Putamen (tissue), 1 donor: Measurements from ENCODE around the gene MGMT.

Experiments
- DNase-seq: peaks from one replicate; pipeline ENCODE4 v3.0.0-alpha.2; 2016; ENCODE audit warnings: low spot score

Gene MGMT

GRCh38 chr10:129593953-129594352 is 126.9 kb downstream of the MGMT start:
- DNase-seq: no peak

GRCh38 chr10:129594811-129595210 is 127.8 kb downstream of the MGMT start:
- no peak for DNase-seq

GRCh38 chr10:129598413-129598812 is 131.4 kb downstream of the MGMT start:
- no peak for DNase-seq

- DNase-seq: no peak
These were observed 132.1 kb downstream of the MGMT start for GRCh38 chr10:129599160-129599559.

GRCh38 chr10:129601737-129602136 is 134.7 kb downstream of the MGMT start:
- DNase-seq: no peak

- no peak for DNase-seq
These were observed 136.0 kb downstream of the MGMT start for GRCh38 chr10:129602938-129603535.

GRCh38 chr10:129604333-129605032 is 137.4 kb downstream of the MGMT start:
- no peak for DNase-seq

GRCh38 chr10:129605266-129605985 is 138.4 kb downstream of the MGMT start:
- DNase-seq: no peak

GRCh38 chr10:129605986-129606518 is 139.0 kb downstream of the MGMT start:
- no peak for DNase-seq

- DNase-seq: no peak
These were observed 140.6 kb downstream of the MGMT start for GRCh38 chr10:129607607-129608109.

- DNase-seq: no peak
These were observed 141.6 kb downstream of the MGMT start for GRCh38 chr10:129608653-129609052.

GRCh38 chr10:129609551-129609950 is 142.5 kb downstream of the MGMT start:
- peak; percentile 18 for DNase-seq

- no peak for DNase-seq
These were observed 145.6 kb downstream of the MGMT start for GRCh38 chr10:129612481-129613109.

- DNase-seq: no peak
These were observed 146.4 kb downstream of the MGMT start for GRCh38 chr10:129613377-129613980.

GRCh38 chr10:129614341-129614740 is 147.3 kb downstream of the MGMT start:
- DNase-seq: no peak

GRCh38 chr10:129615381-129615780 is 148.3 kb downstream of the MGMT start:
- DNase-seq: no peak

GRCh38 chr10:129615921-129616525 is 149.0 kb downstream of the MGMT start:
- DNase-seq: no peak

GRCh38 chr10:129617768-129618167 is 150.7 kb downstream of the MGMT start:
- DNase-seq: no peak

- DNase-seq: no peak
These were observed 154.0 kb downstream of the MGMT start for GRCh38 chr10:129621062-129621461.

GRCh38 chr10:129621693-129622092 is 154.7 kb downstream of the MGMT start:
- DNase-seq: no peak

- DNase-seq: no peak
These were observed 155.2 kb downstream of the MGMT start for GRCh38 chr10:129622291-129622690.
